Mesendoderm (in vitro differentiated cells): Measurements from ENCODE around the gene C9orf85.
A peak's percentile ranks its signal among the peaks of the same experiment; 100 is the strongest.
"Not testable (repeated sequence)": the region's sequence is repeated elsewhere in the genome, so short reads cannot be mapped to it uniquely, and the experiment has no call there.

ENCODE experiments used
- DNase-seq: peaks from one replicate; pipeline ENCODE4 v3.0.0; 2013
- H2AK5ac ChIP-seq: 2 replicates; pipeline ENCODE4 v1.6.1; 2013; ENCODE audit warnings: low read length, inconsistent platforms
- H2BK120ac ChIP-seq: 2 replicates; pipeline ENCODE4 v1.6.1; 2013; ENCODE audit warnings: low read depth, mild to moderate bottlenecking, low read length, moderate library complexity, mixed read lengths
- H2BK15ac ChIP-seq: replicated peaks from 2 replicates; pipeline ENCODE4 v1.6.1; 2013; ENCODE audit warnings: low read depth, mild to moderate bottlenecking, moderate library complexity
- H2BK5ac ChIP-seq: 2 replicates; pipeline ENCODE4 v1.6.1; 2013; ENCODE audit warnings: low read length, inconsistent platforms
- H3K18ac ChIP-seq: 2 replicates; pipeline ENCODE4 v1.6.1; 2013; ENCODE audit warnings: mild to moderate bottlenecking, low read length, mixed read lengths
- H3K23ac ChIP-seq: one replicate; pipeline ENCODE4 v1.6.1; 2013; ENCODE audit warnings: low read length
- H3K27ac ChIP-seq: 2 replicates; pipeline ENCODE4 v1.5.1; 2013; ENCODE audit warnings: low read depth, mild to moderate bottlenecking, inconsistent platforms, low read length, moderate library complexity
- H3K27me3 ChIP-seq: 2 replicates; pipeline ENCODE4 v1.6.1; 2013; ENCODE audit warnings: low read length, control low read depth, mild to moderate bottlenecking, inconsistent platforms; ENCODE audit not compliant: insufficient read depth, poor library complexity
- H3K36me3 ChIP-seq: 2 replicates; pipeline ENCODE4 v1.6.1; 2013; ENCODE audit warnings: low read length, inconsistent platforms; ENCODE audit not compliant: control insufficient read depth, insufficient read depth
- H3K4ac ChIP-seq: one replicate; pipeline ENCODE4 v1.6.1; 2013; ENCODE audit warnings: low read depth, mild to moderate bottlenecking, low read length, moderate library complexity
- H3K4me1 ChIP-seq: 2 replicates; pipeline ENCODE4 v1.6.1; 2013; ENCODE audit warnings: low read depth, low read length, inconsistent platforms; ENCODE audit not compliant: control insufficient read depth
- H3K4me2 ChIP-seq: 2 replicates; pipeline ENCODE4 v1.6.1; 2013; ENCODE audit warnings: low read length
- H3K4me3 ChIP-seq: 2 replicates; pipeline ENCODE4 v1.5.1; 2013; ENCODE audit warnings: mild to moderate bottlenecking, low read length
- H3K56ac ChIP-seq: one replicate; pipeline ENCODE4 v1.6.1; 2013; ENCODE audit warnings: low read length
- H3K79me1 ChIP-seq: 2 replicates; pipeline ENCODE4 v1.6.1; 2013; ENCODE audit warnings: low read length, inconsistent platforms
- H3K79me2 ChIP-seq: 2 replicates; pipeline ENCODE4 v1.6.1; 2013; ENCODE audit warnings: mild to moderate bottlenecking, low read length; ENCODE audit not compliant: control insufficient read depth, insufficient read depth
- H3K9ac ChIP-seq: 2 replicates; pipeline ENCODE4 v1.6.1; 2013; ENCODE audit warnings: low read length, inconsistent platforms
- H4K5ac ChIP-seq: one replicate; pipeline ENCODE4 v1.6.1; 2013; ENCODE audit warnings: low read length
- H4K8ac ChIP-seq: one replicate; pipeline ENCODE4 v1.6.1; 2013; ENCODE audit warnings: low read depth, mild to moderate bottlenecking, control low read depth, low read length, moderate library complexity
- WGBS: extraction: QIAGEN DNeasy Blood & Tissue Kit; methylation state at CpG from one replicate; pipeline ENCODE4 v1.1.7; 2013; ENCODE audit warnings: low lambda C conversion rate, missing lambda C conversion rate; ENCODE audit not compliant: insufficient coverage; ENCODE audit errors: extremely low coverage; 5-methylcytosine and 5-hydroxymethylcytosine counted together

Gene C9orf85

GRCh38 chr9:71896761-71897160, 14.7 kb upstream of the C9orf85 start:
- H2AK5ac ChIP-seq, result no peak overlapping the region
- no peaks in the 10 kb centered on the region for H3K27me3 ChIP-seq
- H3K9ac ChIP-seq, result no peak overlapping the region
- H2BK5ac ChIP-seq, result no peak overlapping the region
- peaks cover 2% of the 10 kb centered on the region for H3K4me1 ChIP-seq
- no peak overlapping the region for H3K23ac ChIP-seq
- DNase-seq, result no peak
- no peak overlapping the region for H3K4me3 ChIP-seq
- peaks cover 5% of the 10 kb centered on the region for H3K79me1 ChIP-seq
- H3K79me2 ChIP-seq, result peaks cover 75% of the 10 kb centered on the region
- no peak overlapping the region for H3K4me2 ChIP-seq
- H3K18ac ChIP-seq, result no peak overlapping the region
- H4K5ac ChIP-seq, result no peak overlapping the region
- no peak overlapping the region for H3K56ac ChIP-seq
- H4K8ac ChIP-seq, result no peak overlapping the region
- no peak overlapping the region for H2BK120ac ChIP-seq
- H2BK15ac ChIP-seq, result no peak overlapping the region
- no peak overlapping the region for H3K4ac ChIP-seq
- no peak overlapping the region for H3K27ac ChIP-seq
- H3K36me3 ChIP-seq, result no peaks in the 10 kb centered on the region

GRCh38 chr9:71897577-71897976, 13.9 kb upstream of the C9orf85 start:
- Histone ChIP-seq H3K4me3 (no peak overlapping the region), H3K27ac (no peak overlapping the region), H3K4me2 (no peak overlapping the region), H3K36me3 (no peaks in the 10 kb centered on the region), H3K4ac (no peak overlapping the region), H3K4me1 (peaks cover 2% of the 10 kb centered on the region), H4K5ac (no peak overlapping the region), H3K79me1 (peaks cover 5% of the 10 kb centered on the region), H2AK5ac (no peak overlapping the region), H3K23ac (no peak overlapping the region), H2BK120ac (no peak overlapping the region), H3K9ac (no peak overlapping the region), H3K18ac (no peak overlapping the region), H2BK15ac (no peak overlapping the region), H4K8ac (no peak overlapping the region), H2BK5ac (no peak overlapping the region), H3K27me3 (no peaks in the 10 kb centered on the region), H3K56ac (no peak overlapping the region), H3K79me2 (peaks cover 80% of the 10 kb centered on the region)
- DNase-seq, result no peak
- WGBS, result no CpG with 5 or more reads among the region's 1 CpG

GRCh38 chr9:71898756-71899155, 12.7 kb upstream of the C9orf85 start:
- not testable (repeated sequence) for DNase-seq, H3K23ac ChIP-seq, H3K4me3 ChIP-seq, H2BK15ac ChIP-seq, H3K18ac ChIP-seq, H3K56ac ChIP-seq, H3K4ac ChIP-seq, H3K27me3 ChIP-seq, H4K5ac ChIP-seq, H3K4me2 ChIP-seq, H2BK120ac ChIP-seq, H2BK5ac ChIP-seq, H3K9ac ChIP-seq, H3K79me1 ChIP-seq, H3K4me1 ChIP-seq, H3K36me3 ChIP-seq, H3K27ac ChIP-seq, H2AK5ac ChIP-seq, H4K8ac ChIP-seq
- peaks cover 77% of the 10 kb centered on the region for H3K79me2 ChIP-seq
- no CpG with 5 or more reads among the region's 6 CpGs for WGBS

GRCh38 chr9:71901695-71902597, 9.5 kb upstream of the C9orf85 start:
- peak; percentile 16 for DNase-seq
- Histone ChIP-seq H4K8ac (no peak overlapping the region), H3K79me2 (peaks cover 74% of the 10 kb centered on the region), H2BK120ac (no peak overlapping the region), H3K4ac (no peak overlapping the region), H3K23ac (no peak overlapping the region), H3K4me3 (no peak overlapping the region), H3K9ac (peak overlapping the region; percentile 39), H3K27ac (no peak overlapping the region), H2BK5ac (no peak overlapping the region), H3K36me3 (no peaks in the 10 kb centered on the region), H2BK15ac (no peak overlapping the region), H3K18ac (no peak overlapping the region), H3K56ac (no peak overlapping the region), H3K27me3 (no peaks in the 10 kb centered on the region), H2AK5ac (no peak overlapping the region), H3K4me2 (no peak overlapping the region), H3K4me1 (peaks cover 2% of the 10 kb centered on the region), H4K5ac (no peak overlapping the region), H3K79me1 (no peaks in the 10 kb centered on the region)
- 100% methylated on average over 1 of the region's 6 CpGs for WGBS

GRCh38 chr9:71904076-71904475, 7.4 kb upstream of the C9orf85 start:
- Histone ChIP-seq H2BK120ac (no peak overlapping the region), H3K4me2 (no peak overlapping the region), H3K23ac (no peak overlapping the region), H2AK5ac (no peak overlapping the region), H2BK5ac (no peak overlapping the region), H3K18ac (no peak overlapping the region), H3K56ac (no peak overlapping the region), H4K8ac (no peak overlapping the region), H3K4ac (no peak overlapping the region), H3K79me1 (no peaks in the 10 kb centered on the region), H3K27ac (no peak overlapping the region), H3K79me2 (peaks cover 74% of the 10 kb centered on the region), H3K36me3 (no peaks in the 10 kb centered on the region), H2BK15ac (no peak overlapping the region), H3K4me1 (peaks cover 2% of the 10 kb centered on the region), H4K5ac (no peak overlapping the region), H3K4me3 (no peak overlapping the region), H3K9ac (no peak overlapping the region), H3K27me3 (no peaks in the 10 kb centered on the region)
- DNase-seq, result no peak
- WGBS, result no CpG with 5 or more reads among the region's 2 CpGs

GRCh38 chr9:71908825-71909224, 2.6 kb upstream of the C9orf85 start:
- Histone ChIP-seq H2BK5ac (no peak overlapping the region), H2AK5ac (no peak overlapping the region), H3K27ac (no peak overlapping the region), H3K4me3 (peak overlapping the region; percentile 20), H3K79me1 (no peaks in the 10 kb centered on the region), H3K4ac (no peak overlapping the region), H2BK120ac (no peak overlapping the region), H3K56ac (no peak overlapping the region), H4K8ac (no peak overlapping the region), H3K79me2 (peaks cover 78% of the 10 kb centered on the region), H3K18ac (no peak overlapping the region), H2BK15ac (no peak overlapping the region), H3K27me3 (no peaks in the 10 kb centered on the region), H3K9ac (peak overlapping the region; percentile 66), H3K4me1 (no peaks in the 10 kb centered on the region), H4K5ac (no peak overlapping the region), H3K23ac (no peak overlapping the region), H3K4me2 (peak overlapping the region; percentile 59), H3K36me3 (no peaks in the 10 kb centered on the region)
- DNase-seq, result no peak
- no CpG with 5 or more reads among the region's 1 CpG for WGBS
